ENCODE measurements around the gene SUN3. TPM values are rescaled to one million over a fixed set of nuclear protein-coding genes. Genes with fewer than 3 reads are reported as not detected.

SUN3 gene
- total and polyA plus RNA-seq, 2 donors, result not detected

GRCh38 chr7:47941136-47941844 lies 87.6 kb downstream of the SUN3 start:
- Histone ChIP-seq H3K4me3 (ENCODE audit: low read depth, low read length) (no peak overlapping the region), H3K36me3 (ENCODE audit: insufficient read depth) (no peaks in the 10 kb centered on the region), H3K4me1 (ENCODE audit: insufficient read depth) (no peaks in the 10 kb centered on the region), H3K27ac (ENCODE audit: low read depth) (no peak overlapping the region)
- DNase-seq (ENCODE audit: extremely low spot score), result no peak
- WGBS, result 64% methylated on average over 9 of the region's 9 CpGs

GRCh38 chr7:47940088-47941013 lies 88.6 kb downstream of the SUN3 start:
- WGBS, result 69% methylated on average over 14 of the region's 14 CpGs
- no peak for DNase-seq (ENCODE audit: extremely low spot score)
- H3K4me1 ChIP-seq (ENCODE audit: insufficient read depth), result no peaks in the 10 kb centered on the region
- no peak overlapping the region for H3K4me3 ChIP-seq (ENCODE audit: low read depth, low read length)
- H3K27ac ChIP-seq (ENCODE audit: low read depth), result no peak overlapping the region
- H3K36me3 ChIP-seq (ENCODE audit: insufficient read depth), result no peaks in the 10 kb centered on the region

GRCh38 chr7:47939425-47940036 lies 89.4 kb downstream of the SUN3 start:
- WGBS, result 94% methylated on average over 7 of the region's 7 CpGs
- H3K4me3 ChIP-seq (ENCODE audit: low read depth, low read length), result no peak overlapping the region
- no peak overlapping the region for H3K27ac ChIP-seq (ENCODE audit: low read depth)
- H3K4me1 ChIP-seq (ENCODE audit: insufficient read depth), result no peaks in the 10 kb centered on the region
- H3K36me3 ChIP-seq (ENCODE audit: insufficient read depth), result no peaks in the 10 kb centered on the region
- DNase-seq (ENCODE audit: extremely low spot score), result no peak

DNA sequence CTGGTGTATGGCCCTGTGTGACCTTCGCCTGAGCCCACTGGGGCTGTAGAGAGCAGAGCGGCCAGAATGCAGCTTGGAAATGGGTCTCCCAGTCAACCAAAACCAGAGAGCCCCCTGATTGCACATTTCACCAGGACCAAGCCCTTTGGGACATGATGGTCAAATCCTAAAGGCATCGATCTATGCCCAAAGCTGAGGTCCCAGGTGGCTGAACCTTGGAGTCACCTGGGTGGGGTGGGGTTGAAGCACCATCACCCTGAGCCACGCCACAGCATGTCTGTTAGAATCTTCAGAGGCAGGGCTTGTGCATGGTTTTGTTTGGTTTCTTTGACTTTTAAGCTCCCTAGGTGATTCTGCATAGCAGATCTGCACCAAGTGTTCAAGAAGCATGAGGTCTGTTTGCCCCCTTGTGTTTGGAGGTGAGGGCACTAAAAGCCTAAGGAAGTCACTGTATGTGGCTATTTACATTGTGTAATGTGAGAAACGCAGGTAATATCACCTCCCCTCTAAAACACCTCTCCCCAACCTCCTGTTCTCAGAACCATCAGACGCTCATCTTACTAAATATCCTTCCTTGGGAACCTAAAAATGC lies 90.2 kb downstream of the SUN3 start:
- no peak for DNase-seq (ENCODE audit: extremely low spot score)
- Histone ChIP-seq H3K4me3 (ENCODE audit: low read depth, low read length) (no peak overlapping the region), H3K27ac (ENCODE audit: low read depth) (no peak overlapping the region), H3K36me3 (ENCODE audit: insufficient read depth) (no peaks in the 10 kb centered on the region), H3K4me1 (ENCODE audit: insufficient read depth) (no peaks in the 10 kb centered on the region)
- 88% methylated on average over 6 of the region's 6 CpGs for WGBS

DNA sequence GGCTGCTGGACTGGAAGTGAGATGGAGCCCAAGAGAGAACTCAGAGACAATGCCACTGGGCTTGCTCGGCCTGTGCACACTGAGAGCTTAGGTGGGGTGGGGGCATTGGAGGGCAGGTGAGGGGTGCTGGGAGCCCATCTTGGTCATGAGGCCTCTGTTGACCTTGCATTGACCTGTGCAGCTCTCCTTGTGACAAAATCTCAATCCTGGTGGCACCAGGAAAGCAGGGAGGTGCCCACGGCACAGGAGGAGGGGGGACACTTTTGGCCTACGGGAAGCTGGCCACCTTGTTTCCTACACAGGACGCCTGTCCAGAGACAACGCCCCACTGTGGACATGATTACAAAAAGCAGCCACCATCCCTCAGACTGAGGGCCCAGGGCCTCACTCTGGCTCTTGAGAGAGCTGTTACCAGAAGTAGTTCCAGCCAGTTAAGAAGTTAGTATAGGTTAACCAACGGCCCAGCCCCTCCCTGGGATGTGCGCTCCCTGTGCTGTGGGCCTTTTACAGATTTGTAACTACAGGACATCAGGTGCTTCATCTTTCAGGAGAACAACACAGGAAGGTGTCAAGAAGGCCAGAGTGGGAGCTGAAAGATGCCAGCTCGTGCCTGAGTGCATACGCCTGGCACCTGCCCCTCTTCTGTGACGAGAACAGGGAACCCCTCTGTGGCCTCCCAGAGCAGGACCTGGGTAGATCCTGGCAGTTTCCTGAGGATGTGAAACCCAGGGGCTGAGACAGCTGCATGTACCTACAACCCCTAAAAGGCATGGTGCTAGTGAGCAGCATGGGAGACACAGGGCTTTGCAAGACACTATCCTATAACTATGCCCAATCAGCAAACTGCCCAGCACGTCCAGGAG lies 91.0 kb downstream of the SUN3 start:
- 93% methylated on average over 11 of the region's 11 CpGs for WGBS
- no peak overlapping the region for H3K27ac ChIP-seq (ENCODE audit: low read depth)
- no peaks in the 10 kb centered on the region for H3K4me1 ChIP-seq (ENCODE audit: insufficient read depth)
- H3K4me3 ChIP-seq (ENCODE audit: low read depth, low read length), result no peak overlapping the region
- H3K36me3 ChIP-seq (ENCODE audit: insufficient read depth), result no peaks in the 10 kb centered on the region
- DNase-seq (ENCODE audit: extremely low spot score), result no peak

Other genes with a start within 250 kb of the SUN3 start
- gene PKD1L1, start 80.6 kb downstream of the SUN3 start, total RNA-seq, result 1.3 TPM
- gene PKD1L1, start 80.6 kb downstream of the SUN3 start, polyA plus RNA-seq, result 0.19 TPM
- 16.8 TPM for gene HUS1, start 49.5 kb downstream of the SUN3 start, total RNA-seq
- gene HUS1, start 49.5 kb downstream of the SUN3 start, polyA plus RNA-seq, result 9.2 TPM
- 0.21 TPM for gene C7orf57, start 6.4 kb upstream of the SUN3 start, total RNA-seq
- not detected for gene C7orf57, start 6.4 kb upstream of the SUN3 start, polyA plus RNA-seq
- 2.4 TPM for gene UPP1, start 60.2 kb upstream of the SUN3 start, total RNA-seq
- 29.5 TPM for gene UPP1, start 60.2 kb upstream of the SUN3 start, polyA plus RNA-seq
- 2.0 TPM for gene ABCA13, start 142.4 kb upstream of the SUN3 start, total RNA-seq
- gene ABCA13, start 142.4 kb upstream of the SUN3 start, polyA plus RNA-seq, result 0.22 TPM

All from urinary bladder (tissue), 4 donors.